Measurements from ENCODE around the gene CPA5.

GRCh38 chr7:130405003-130405402, 60.4 kb downstream of the CPA5 start:
- TF ChIP-seq TAF15 (IDR thresholded peaks at IDR 0.05; ENCODE audit: low read depth, low read length): no peak
- TF ChIP-seq TEAD4 (IDR thresholded peaks at IDR 0.05; ENCODE audit: low read length): no peak
- TF ChIP-seq TEAD4 (CRISPR knock-in tag; IDR thresholded peaks at IDR 0.05; ENCODE audit: borderline replicate concordance): no peak
- TF ChIP-seq NR2C1 (IDR thresholded peaks at IDR 0.05): no peak
- TF ChIP-seq NR2C1 (tag; IDR thresholded peaks at IDR 0.05): no peak
- TF ChIP-seq, protein P1, sequence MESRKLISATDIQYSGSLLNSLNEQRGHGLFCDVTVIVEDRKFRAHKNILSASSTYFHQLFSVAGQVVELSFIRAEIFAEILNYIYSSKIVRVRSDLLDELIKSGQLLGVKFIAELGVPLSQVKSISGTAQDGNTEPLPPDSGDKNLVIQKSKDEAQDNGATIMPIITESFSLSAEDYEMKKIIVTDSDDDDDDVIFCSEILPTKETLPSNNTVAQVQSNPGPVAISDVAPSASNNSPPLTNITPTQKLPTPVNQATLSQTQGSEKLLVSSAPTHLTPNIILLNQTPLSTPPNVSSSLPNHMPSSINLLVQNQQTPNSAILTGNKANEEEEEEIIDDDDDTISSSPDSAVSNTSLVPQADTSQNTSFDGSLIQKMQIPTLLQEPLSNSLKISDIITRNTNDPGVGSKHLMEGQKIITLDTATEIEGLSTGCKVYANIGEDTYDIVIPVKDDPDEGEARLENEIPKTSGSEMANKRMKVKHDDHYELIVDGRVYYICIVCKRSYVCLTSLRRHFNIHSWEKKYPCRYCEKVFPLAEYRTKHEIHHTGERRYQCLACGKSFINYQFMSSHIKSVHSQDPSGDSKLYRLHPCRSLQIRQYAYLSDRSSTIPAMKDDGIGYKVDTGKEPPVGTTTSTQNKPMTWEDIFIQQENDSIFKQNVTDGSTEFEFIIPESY (CRISPR knock-in tag; IDR thresholded peaks at IDR 0.05): no peak
- no peak for TF ChIP-seq CGGBP1 (CRISPR knock-in tag; IDR thresholded peaks at IDR 0.05)
- TF ChIP-seq CTCF (IDR thresholded peaks at IDR 0.05 in 2 of 3, conservative IDR thresholded peaks at IDR 0.05 in 1 of 3; ENCODE audit: insufficient read depth in 2 of 3, low read depth in 1 of 3, low read length in 3 of 3): no peak
- no peak for TF ChIP-seq EP300 (IDR thresholded peaks at IDR 0.05; ENCODE audit: low read length)
- TF ChIP-seq ELF4 (CRISPR knock-in tag; IDR thresholded peaks at IDR 0.05): no peak
- TF ChIP-seq GTF2F1 (IDR thresholded peaks at IDR 0.05; ENCODE audit: low read depth, low read length): no peak
- TF ChIP-seq ADNP (tag; IDR thresholded peaks at IDR 0.05): no peak
- no peak for TF ChIP-seq ZEB2 (IDR thresholded peaks at IDR 0.05)
- no peak for TF ChIP-seq SMAD1 (IDR thresholded peaks at IDR 0.05; ENCODE audit: low read depth, low read length, partially characterized antibody)
- TF ChIP-seq, protein P2, sequence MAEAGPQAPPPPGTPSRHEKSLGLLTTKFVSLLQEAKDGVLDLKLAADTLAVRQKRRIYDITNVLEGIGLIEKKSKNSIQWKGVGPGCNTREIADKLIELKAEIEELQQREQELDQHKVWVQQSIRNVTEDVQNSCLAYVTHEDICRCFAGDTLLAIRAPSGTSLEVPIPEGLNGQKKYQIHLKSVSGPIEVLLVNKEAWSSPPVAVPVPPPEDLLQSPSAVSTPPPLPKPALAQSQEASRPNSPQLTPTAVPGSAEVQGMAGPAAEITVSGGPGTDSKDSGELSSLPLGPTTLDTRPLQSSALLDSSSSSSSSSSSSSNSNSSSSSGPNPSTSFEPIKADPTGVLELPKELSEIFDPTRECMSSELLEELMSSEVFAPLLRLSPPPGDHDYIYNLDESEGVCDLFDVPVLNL (CRISPR knock-in tag; IDR thresholded peaks at IDR 0.05; ENCODE audit: low read depth): no peak
- TF ChIP-seq ZNF197 (CRISPR knock-in tag; IDR thresholded peaks at IDR 0.05; ENCODE audit: low read depth): no peak

All from K562 (cell line).